ENCODE results near the gene ARHGAP31.

Gene ARHGAP31

DNA sequence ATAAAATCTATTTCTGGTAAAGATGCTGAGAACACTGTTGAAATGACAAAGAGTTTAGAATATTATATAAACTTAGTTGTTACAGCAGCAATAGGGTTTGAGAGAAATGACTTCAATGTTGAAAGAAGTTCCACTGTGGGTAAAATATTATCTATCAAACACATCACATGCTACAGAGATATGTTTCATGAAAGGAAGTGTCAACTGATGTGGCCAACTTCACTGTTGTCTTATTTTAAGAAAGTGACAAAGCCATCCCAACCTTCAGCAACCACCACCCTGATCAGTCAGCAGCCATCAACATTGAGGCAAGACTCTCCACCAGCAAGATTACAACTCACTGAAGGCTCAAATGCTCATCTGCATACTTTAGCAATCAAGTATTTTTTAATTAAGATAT lies 149.0 kb downstream of the ARHGAP31 start:
- H3K36me3 ChIP-seq (ENCODE audit: control insufficient read depth in 2 of 2, insufficient read depth in 1 of 2, low read length in 2 of 2), result peaks cover 3 to 69% of the 10 kb centered on the region in 2 experiments
- H3K4me3 ChIP-seq (ENCODE audit: low read depth, low read length), result no peak overlapping the region
- H3K4me1 ChIP-seq (ENCODE audit: control insufficient read depth, insufficient read depth, low read length), result no peaks in the 10 kb centered on the region
- no peak for TF ChIP-seq ZNF624 (tag by site-specific recombination; IDR thresholded peaks at IDR 0.05)
- TF ChIP-seq ZNF776 (tag by site-specific recombination; IDR thresholded peaks at IDR 0.05; ENCODE audit: borderline replicate concordance), result no peak
- TF ChIP-seq ZNF138 (tag by site-specific recombination; IDR thresholded peaks at IDR 0.05; ENCODE audit: borderline replicate concordance), result no peak
- no peak for TF ChIP-seq SP7 (tag by site-specific recombination; IDR thresholded peaks at IDR 0.05)
- TF ChIP-seq ZNF747 (tag by site-specific recombination; IDR thresholded peaks at IDR 0.05), result no peak
- no peak for TF ChIP-seq ZNF146 (tag by site-specific recombination; IDR thresholded peaks at IDR 0.05)
- TF ChIP-seq KLF16 (tag by site-specific recombination; IDR thresholded peaks at IDR 0.05), result no peak
- no peak for TF ChIP-seq ZNF354C (tag by site-specific recombination; IDR thresholded peaks at IDR 0.05; ENCODE audit: borderline replicate concordance, low read depth)
- TF ChIP-seq ZNF600 (tag by site-specific recombination; IDR thresholded peaks at IDR 0.05), result no peak
- no peak for TF ChIP-seq KLF10 (tag by site-specific recombination; IDR thresholded peaks at IDR 0.05)
- no peak overlapping the region for H3K27ac ChIP-seq (ENCODE audit: extremely low read depth, low read depth, low read length)
- ChIA-PET POLR2A (no interaction called here), CTCF (interaction anchor here (0.8 kb wide), 1 partner anchor 19 kb away, joined by 3 read pairs; no protein-coding TSS in a partner anchor)
- no peaks in the 10 kb centered on the region for H3K9me3 ChIP-seq (ENCODE audit: control insufficient read depth, insufficient read depth, low read depth, low read length)

DNA sequence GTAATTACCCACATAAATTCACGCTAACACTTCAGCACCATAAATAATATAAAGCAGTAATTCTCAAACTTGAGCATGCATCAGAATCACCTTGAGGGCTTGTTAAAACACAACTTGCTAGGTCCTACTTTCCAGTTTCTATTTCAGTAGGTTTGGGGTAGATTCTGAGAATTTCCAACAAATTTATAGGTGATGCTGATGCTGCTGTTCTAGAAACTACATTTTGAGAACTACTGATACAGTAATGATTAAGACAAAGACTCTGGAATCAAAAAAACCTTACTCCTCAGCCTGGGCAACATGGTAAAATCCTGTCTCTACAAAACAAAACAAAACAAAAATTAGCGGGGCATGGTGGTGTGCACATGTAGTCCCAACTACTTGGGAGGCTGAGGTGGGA lies 150.4 kb downstream of the ARHGAP31 start:
- no peak overlapping the region for H3K4me3 ChIP-seq (ENCODE audit: low read depth, low read length)
- H3K9me3 ChIP-seq (ENCODE audit: control insufficient read depth, insufficient read depth, low read depth, low read length), result no peaks in the 10 kb centered on the region
- H3K4me1 ChIP-seq (ENCODE audit: control insufficient read depth, insufficient read depth, low read length), result no peaks in the 10 kb centered on the region
- peaks cover 4 to 76% of the 10 kb centered on the region in 2 experiments for H3K36me3 ChIP-seq (ENCODE audit: control insufficient read depth in 2 of 2, insufficient read depth in 1 of 2, low read length in 2 of 2)
- TF ChIP-seq ZNF585B (tag by site-specific recombination; IDR thresholded peaks at IDR 0.05) (no peak), ZNF677 (tag by site-specific recombination; IDR thresholded peaks at IDR 0.05) (no peak), ZNF707 (tag by site-specific recombination; IDR thresholded peaks at IDR 0.05) (no peak), ZNF341 (tag by site-specific recombination; IDR thresholded peaks at IDR 0.05; ENCODE audit: low read depth) (no peak), KLF8 (tag by site-specific recombination; IDR thresholded peaks at IDR 0.05) (no peak), ZNF132 (tag by site-specific recombination; IDR thresholded peaks at IDR 0.05; ENCODE audit: borderline replicate concordance) (no peak), ZNF654 (tag by site-specific recombination; IDR thresholded peaks at IDR 0.05; ENCODE audit: low read depth) (no peak)
- ChIA-PET POLR2A (no interaction called here), CTCF (no interaction called here)
- H3K27ac ChIP-seq (ENCODE audit: extremely low read depth, low read depth, low read length), result no peak overlapping the region

DNA sequence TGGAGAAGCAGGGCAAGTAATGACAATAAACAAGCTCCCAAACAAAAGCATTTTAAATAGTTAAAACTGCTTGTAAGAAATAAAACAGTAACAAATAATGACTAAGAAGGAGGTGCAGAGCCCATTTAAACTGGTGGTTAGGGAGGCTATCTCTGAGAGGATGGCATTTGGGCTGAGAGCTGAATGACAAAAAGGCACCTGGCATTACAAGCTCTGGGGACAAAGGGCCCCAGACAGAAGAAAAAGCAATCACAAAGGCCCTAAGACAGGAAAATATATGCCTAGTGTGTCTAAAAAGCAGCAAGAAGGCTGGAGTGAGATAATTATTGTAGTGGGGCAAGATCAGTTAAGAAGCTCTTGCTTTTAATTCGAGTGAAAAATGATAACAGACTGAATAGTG lies 159.6 kb downstream of the ARHGAP31 start:
- Histone ChIP-seq H3K4me1 (ENCODE audit: control insufficient read depth, insufficient read depth, low read length) (no peaks in the 10 kb centered on the region), H3K27ac (ENCODE audit: extremely low read depth, low read depth, low read length) (no peak overlapping the region), H3K4me3 (ENCODE audit: low read depth, low read length) (no peak overlapping the region), H3K36me3 (ENCODE audit: control insufficient read depth in 2 of 2, insufficient read depth in 1 of 2, low read length in 2 of 2) (peaks cover 41 to 90% of the 10 kb centered on the region in 2 experiments), H3K9me3 (ENCODE audit: control insufficient read depth, insufficient read depth, low read depth, low read length) (no peaks in the 10 kb centered on the region)
- TF ChIP-seq CTCF (tag by site-specific recombination; IDR thresholded peaks at IDR 0.05) (no peak), ZNF48 (tag by site-specific recombination; IDR thresholded peaks at IDR 0.05) (no peak), ZNF521 (tag by site-specific recombination; IDR thresholded peaks at IDR 0.05) (no peak)
- CTCF ChIA-PET, result interaction anchor here (0.7 kb wide), 1 partner anchor 24 kb away, joined by 3 read pairs; no protein-coding TSS in a partner anchor
- POLR2A ChIA-PET, result interaction anchor here (0.8 kb wide), 1 partner anchor 32 kb away, joined by 3 read pairs; no protein-coding TSS in a partner anchor
